ENCODE measurements around the gene PLK3. TPM values are rescaled to one million over a fixed set of nuclear protein-coding genes. Genes with fewer than 3 reads are reported as not detected.

PLK3 gene
- total and polyA plus RNA-seq, 2 donors from 2014 or later: 4.4 to 24.3 TPM

- no peak for DNase-seq
- TF ChIP-seq, protein P1, sequence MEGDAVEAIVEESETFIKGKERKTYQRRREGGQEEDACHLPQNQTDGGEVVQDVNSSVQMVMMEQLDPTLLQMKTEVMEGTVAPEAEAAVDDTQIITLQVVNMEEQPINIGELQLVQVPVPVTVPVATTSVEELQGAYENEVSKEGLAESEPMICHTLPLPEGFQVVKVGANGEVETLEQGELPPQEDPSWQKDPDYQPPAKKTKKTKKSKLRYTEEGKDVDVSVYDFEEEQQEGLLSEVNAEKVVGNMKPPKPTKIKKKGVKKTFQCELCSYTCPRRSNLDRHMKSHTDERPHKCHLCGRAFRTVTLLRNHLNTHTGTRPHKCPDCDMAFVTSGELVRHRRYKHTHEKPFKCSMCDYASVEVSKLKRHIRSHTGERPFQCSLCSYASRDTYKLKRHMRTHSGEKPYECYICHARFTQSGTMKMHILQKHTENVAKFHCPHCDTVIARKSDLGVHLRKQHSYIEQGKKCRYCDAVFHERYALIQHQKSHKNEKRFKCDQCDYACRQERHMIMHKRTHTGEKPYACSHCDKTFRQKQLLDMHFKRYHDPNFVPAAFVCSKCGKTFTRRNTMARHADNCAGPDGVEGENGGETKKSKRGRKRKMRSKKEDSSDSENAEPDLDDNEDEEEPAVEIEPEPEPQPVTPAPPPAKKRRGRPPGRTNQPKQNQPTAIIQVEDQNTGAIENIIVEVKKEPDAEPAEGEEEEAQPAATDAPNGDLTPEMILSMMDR (IDR thresholded peaks at IDR 0.05; ENCODE audit: borderline replicate concordance, extremely low read depth, insufficient read depth): no peak
- Histone ChIP-seq H3K4me3 (ENCODE audit: low read length in 3 of 3) (peak overlapping the region; percentile 84 to 98 (median 97)), H3K36me3 (ENCODE audit: control insufficient read depth in 2 of 3, insufficient read depth in 3 of 3, low read length in 3 of 3) (peaks cover 4 to 20% (median 7%) of the 10 kb centered on the region in 3 donors), H3K27ac (ENCODE audit: low read depth in 2 of 2, low read length in 2 of 2) (no peak overlapping the region), H3K9me3 (ENCODE audit: control insufficient read depth in 2 of 3, insufficient read depth in 1 of 3, low read length in 3 of 3) (no peaks in the 10 kb centered on the region), H3K27me3 (ENCODE audit: control insufficient read depth, insufficient read depth, low read length) (no peaks in the 10 kb centered on the region), H3K9ac (ENCODE audit: low read length in 3 of 3) (peak overlapping the region in 2 of 3 donors; percentile 94 to 98), H3K4me1 (ENCODE audit: control insufficient read depth in 2 of 3, insufficient read depth in 2 of 3, low read depth in 1 of 3, low read length in 3 of 3) (peaks cover 0 to 6% (median 6%) of the 10 kb centered on the region in 3 donors)
- FAIRE-seq: no peak
- intact Hi-C loops (cut with DNase I): no loop called here
Measured at GRCh38 chr1:44776730-44777068, 23.5 kb upstream of the PLK3 start.

GRCh38 chr1:44777547-44777946, 22.6 kb upstream of the PLK3 start:
- Histone ChIP-seq H3K36me3 (ENCODE audit: control insufficient read depth in 2 of 3, insufficient read depth in 3 of 3, low read length in 3 of 3) (peaks cover 4 to 20% (median 7%) of the 10 kb centered on the region in 3 donors), H3K9ac (ENCODE audit: low read length in 3 of 3) (peak overlapping the region in 1 of 3 donors; percentile 34), H3K9me3 (ENCODE audit: control insufficient read depth in 2 of 3, insufficient read depth in 1 of 3, low read length in 3 of 3) (no peaks in the 10 kb centered on the region), H3K27me3 (ENCODE audit: control insufficient read depth, insufficient read depth, low read length) (no peaks in the 10 kb centered on the region), H3K4me3 (ENCODE audit: low read length in 3 of 3) (no peak overlapping the region), H3K27ac (ENCODE audit: low read depth in 2 of 2, low read length in 2 of 2) (no peak overlapping the region), H3K4me1 (ENCODE audit: control insufficient read depth in 2 of 3, insufficient read depth in 2 of 3, low read depth in 1 of 3, low read length in 3 of 3) (peaks cover 0 to 6% (median 6%) of the 10 kb centered on the region in 3 donors)
- intact Hi-C loops (cut with DNase I): no loop called here
- DNase-seq (peak in 1 of 5 donors; percentile 54), FAIRE-seq (no peak)
- TF ChIP-seq, protein P1 (IDR thresholded peaks at IDR 0.05; ENCODE audit: borderline replicate concordance, extremely low read depth, insufficient read depth): no peak

DNA sequence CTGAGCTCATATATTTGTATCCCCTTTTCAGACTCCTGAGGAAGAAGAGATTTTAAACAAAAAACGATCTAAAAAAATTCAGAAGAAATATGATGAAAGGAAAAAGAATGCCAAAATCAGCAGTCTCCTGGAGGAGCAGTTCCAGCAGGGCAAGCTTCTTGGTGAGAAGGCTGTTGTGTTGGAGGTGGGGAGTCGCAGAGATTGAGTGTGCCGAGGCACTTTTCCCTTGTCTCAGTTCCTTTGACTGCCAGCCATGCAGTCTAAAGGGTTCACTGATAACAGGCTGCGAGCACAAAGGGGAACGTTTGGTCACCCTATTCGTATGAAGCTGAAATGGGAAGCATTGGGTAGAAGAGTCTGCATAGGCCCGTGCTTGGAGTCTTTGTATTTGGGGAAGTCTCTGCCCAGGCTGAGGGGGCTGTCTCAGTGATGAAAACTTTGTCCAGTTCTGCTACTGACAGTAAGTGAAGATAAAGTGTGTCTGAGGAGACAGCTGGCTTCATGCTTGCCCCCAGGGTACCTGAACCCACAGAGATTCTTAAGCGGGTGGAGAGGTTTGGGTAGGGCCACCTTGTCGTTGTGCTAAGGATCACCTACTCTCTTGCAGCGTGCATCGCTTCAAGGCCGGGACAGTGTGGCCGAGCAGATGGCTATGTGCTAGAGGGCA, 22.1 kb upstream of the PLK3 start:
- H3K4me1 ChIP-seq (ENCODE audit: control insufficient read depth in 2 of 3, insufficient read depth in 2 of 3, low read depth in 1 of 3, low read length in 3 of 3): peaks cover 0 to 6% (median 6%) of the 10 kb centered on the region in 3 donors
- H3K9me3 ChIP-seq (ENCODE audit: control insufficient read depth in 2 of 3, insufficient read depth in 1 of 3, low read length in 3 of 3): no peaks in the 10 kb centered on the region
- H3K27ac ChIP-seq (ENCODE audit: low read depth in 2 of 2, low read length in 2 of 2): no peak overlapping the region
- no peak overlapping the region for H3K9ac ChIP-seq (ENCODE audit: low read length in 3 of 3)
- TF ChIP-seq, protein P1 (IDR thresholded peaks at IDR 0.05; ENCODE audit: borderline replicate concordance, extremely low read depth, insufficient read depth): no peak
- FAIRE-seq (no peak), DNase-seq (peak in 1 of 5 donors; percentile 41)
- intact Hi-C loops (cut with DNase I): no loop called here
- no peak overlapping the region for H3K4me3 ChIP-seq (ENCODE audit: low read length in 3 of 3)
- no peaks in the 10 kb centered on the region for H3K27me3 ChIP-seq (ENCODE audit: control insufficient read depth, insufficient read depth, low read length)
- peaks cover 4 to 20% (median 7%) of the 10 kb centered on the region in 3 donors for H3K36me3 ChIP-seq (ENCODE audit: control insufficient read depth in 2 of 3, insufficient read depth in 3 of 3, low read length in 3 of 3)

All from kidney (tissue), 14 donors.